Naive thymus-derived CD8-positive, alpha-beta T cell (primary cell): ENCODE results near the gene IFNLR1. TPM values are rescaled to one million over a fixed set of nuclear protein-coding genes. Genes with fewer than 3 reads are reported as not detected.
"Not testable (repeated sequence)": the region's sequence is repeated elsewhere in the genome, so short reads cannot be mapped to it uniquely, and the experiment has no call there.

Experiments
- ATAC-seq, 2 donors: fragments of 150-1000 bp; cut with Tn5 transposase in 1 of 2; sonication (Bioruptor Pico), chemical (Tn5 transposase) in 1 of 2; 1 replicate in 1 of 2; 2 replicates in 1 of 2; pipeline ENCODE4 v1.10.0; 2021; ENCODE audit warnings: mild to moderate bottlenecking in 2 of 2, moderate library complexity in 2 of 2
- POLR2A ChIA-PET: fragments of 350-600 bp; sonication (Branson Sonifier 250); formaldehyde crosslinking; loops from one replicate; lab custom pipeline; 2021; ENCODE audit warnings: antibody characterized with exemption; lab: Charles Lee
- DNase-seq, 10 donors: peaks; one replicate each; pipeline versions ENCODE4 v3.0.0 to v3.0.0-alpha.2; 2020 to 2022
- H3K27ac Mint-ChIP-seq, 10 donors: one replicate each; pipeline ENCODE4 v1.8.0; 2020 to 2022; ENCODE audit warnings: mild to moderate bottlenecking in 10 of 10, mixed read lengths in 10 of 10, moderate library complexity in 4 of 10, inconsistent platforms in 1 of 10
- H3K27me3 Mint-ChIP-seq, 5 donors: one replicate each; pipeline ENCODE4 v1.8.0; 2021 to 2022; ENCODE audit warnings: mixed read lengths in 5 of 5
- H3K36me3 Mint-ChIP-seq, 3 donors: one replicate each; pipeline ENCODE4 v1.8.0; 2020 to 2022; ENCODE audit warnings: mixed read lengths in 3 of 3, mild to moderate bottlenecking in 2 of 3, inconsistent platforms in 1 of 3
- H3K4me1 Mint-ChIP-seq, 4 donors: one replicate each; pipeline ENCODE4 v1.8.0; 2021 to 2022; ENCODE audit warnings: mixed read lengths in 4 of 4
- H3K4me3 Mint-ChIP-seq, 10 donors: one replicate each; pipeline ENCODE4 v1.8.0; 2020 to 2022; ENCODE audit warnings: mild to moderate bottlenecking in 10 of 10, mixed read lengths in 10 of 10, moderate library complexity in 6 of 10, inconsistent platforms in 1 of 10
- H3K9me3 Mint-ChIP-seq, 9 donors: one replicate each; pipeline ENCODE4 v1.8.0; 2020 to 2022; ENCODE audit warnings: mixed read lengths in 9 of 9, mild to moderate bottlenecking in 3 of 9, inconsistent platforms in 1 of 9, moderate library complexity in 1 of 9
- polyA plus RNA-seq, 3 donors: library from polyadenylated mRNA; unstranded; fragments of 300-500 nt; fragmentation: Illumina TruSeq; gene quantifications; one replicate each; pipeline ENCODE4 v1.2.3, GENCODE V29; 2021
- total RNA-seq, 8 experiments: library from RNA in 2 of 8; stranded (reverse) in 2 of 8; gene quantifications; one replicate each; pipeline ENCODE4 v1.2.3 and lab custom pipeline; 2021 to 2026

Gene IFNLR1
- total and polyA plus RNA-seq, 5 experiments from 2014 or later = 0.77 to 5.5 (median 2.2) TPM

DNA sequence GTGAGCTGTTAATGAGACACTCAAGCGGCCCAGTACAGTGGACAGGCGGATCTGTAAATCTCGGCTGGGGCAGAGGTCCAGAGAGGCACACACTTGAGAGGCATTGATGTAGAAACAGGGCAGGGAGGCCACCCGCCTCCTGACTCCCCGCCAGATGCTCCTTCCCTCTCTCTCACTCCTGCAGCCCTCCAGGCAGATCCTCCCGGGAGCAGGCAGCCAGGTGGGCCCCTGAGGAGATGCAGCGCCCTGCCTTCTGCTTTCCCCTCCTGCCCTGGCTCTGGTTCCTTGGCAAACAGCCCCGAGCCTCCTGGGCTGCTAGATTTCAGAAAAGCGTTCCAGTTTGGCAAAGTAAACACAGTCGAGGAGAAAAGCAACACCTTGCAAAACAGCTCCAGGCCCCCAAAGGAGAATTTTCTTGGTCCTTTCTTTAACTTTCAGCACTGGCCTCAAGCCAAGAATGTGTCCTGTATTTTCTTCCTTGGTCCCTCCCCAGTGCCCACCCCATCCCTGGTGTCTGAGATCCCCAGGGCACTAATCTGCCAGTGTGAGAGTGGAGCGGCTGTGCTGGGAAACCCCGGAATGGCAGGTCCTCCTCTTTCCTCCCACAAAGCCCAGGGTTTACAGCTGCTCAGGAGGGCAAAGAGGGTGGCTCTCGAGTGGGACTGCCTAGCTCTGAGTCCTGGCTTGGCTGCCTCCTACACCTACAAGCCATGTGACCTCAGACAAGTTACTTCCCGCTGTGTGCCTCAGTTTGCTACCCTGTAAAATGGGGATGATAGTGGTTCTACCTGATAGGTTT lies 29.4 kb upstream of the IFNLR1 start:
- Mint-ChIP-seq H3K4me1 (peaks cover 0 to 7% (median 0%) of the 10 kb centered on the region in 4 donors), H3K27me3 (peaks cover 19 to 57% (median 42%) of the 10 kb centered on the region in 5 donors), H3K36me3 (no peaks in the 10 kb centered on the region), H3K27ac (no peak overlapping the region), H3K9me3 (peaks cover 0 to 7% (median 0%) of the 10 kb centered on the region in 9 donors), H3K4me3 (no peak overlapping the region)
- DNase-seq = no peak
- POLR2A ChIA-PET = no interaction called here
- no peak for ATAC-seq

DNA sequence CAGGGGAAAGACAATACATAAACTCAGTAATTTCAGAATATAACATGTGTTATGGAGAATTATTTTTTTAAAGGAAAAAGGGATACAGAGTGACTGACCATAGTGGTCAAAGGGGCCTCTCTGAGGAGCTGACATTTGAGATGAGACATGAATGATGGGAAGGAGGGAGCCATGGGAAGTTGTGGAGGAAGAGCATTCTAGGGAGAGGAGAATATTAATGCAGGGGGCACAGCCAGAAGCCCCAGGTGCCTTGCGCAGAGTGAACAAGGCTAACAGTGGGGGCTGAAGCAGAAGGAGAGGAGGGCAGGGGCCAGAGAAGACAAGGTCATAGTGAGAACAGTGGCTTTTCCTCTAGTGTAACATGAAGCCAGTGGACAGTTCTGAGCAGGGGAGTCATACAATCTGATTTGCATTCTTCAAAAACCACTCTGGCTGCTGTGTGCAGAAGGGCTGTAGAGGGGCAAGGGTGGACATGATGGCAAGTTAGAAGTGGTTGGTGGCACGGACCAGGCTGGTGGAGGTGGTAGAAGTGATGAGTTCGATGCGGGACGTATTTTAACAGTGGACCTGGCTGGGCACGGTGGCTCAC lies 28.2 kb upstream of the IFNLR1 start:
- ATAC-seq (no peak), DNase-seq (no peak)
- H3K4me3 Mint-ChIP-seq = no peak overlapping the region
- H3K27ac Mint-ChIP-seq = peak overlapping the region in 2 of 10 donors; percentile 10 to 47
- peaks cover 0 to 7% (median 0%) of the 10 kb centered on the region in 4 donors for H3K4me1 Mint-ChIP-seq
- H3K36me3 Mint-ChIP-seq = no peaks in the 10 kb centered on the region
- peaks cover 16 to 49% (median 40%) of the 10 kb centered on the region in 5 donors for H3K27me3 Mint-ChIP-seq
- POLR2A ChIA-PET = no interaction called here
- peaks cover 0 to 10% (median 0%) of the 10 kb centered on the region in 9 donors for H3K9me3 Mint-ChIP-seq

GRCh38 chr1:24212376-24212775 lies 25.3 kb upstream of the IFNLR1 start:
- Mint-ChIP-seq H3K9me3 (peaks cover 0 to 10% (median 0%) of the 10 kb centered on the region in 9 donors), H3K4me1 (peaks cover 0 to 3% (median 0%) of the 10 kb centered on the region in 4 donors), H3K36me3 (no peaks in the 10 kb centered on the region), H3K4me3 (no peak overlapping the region), H3K27ac (peak overlapping the region in 2 of 10 donors; percentile 77 to 85), H3K27me3 (peaks cover 7 to 25% (median 18%) of the 10 kb centered on the region in 5 donors)
- POLR2A ChIA-PET = no interaction called here
- DNase-seq (no peak), ATAC-seq (no peak)

DNA sequence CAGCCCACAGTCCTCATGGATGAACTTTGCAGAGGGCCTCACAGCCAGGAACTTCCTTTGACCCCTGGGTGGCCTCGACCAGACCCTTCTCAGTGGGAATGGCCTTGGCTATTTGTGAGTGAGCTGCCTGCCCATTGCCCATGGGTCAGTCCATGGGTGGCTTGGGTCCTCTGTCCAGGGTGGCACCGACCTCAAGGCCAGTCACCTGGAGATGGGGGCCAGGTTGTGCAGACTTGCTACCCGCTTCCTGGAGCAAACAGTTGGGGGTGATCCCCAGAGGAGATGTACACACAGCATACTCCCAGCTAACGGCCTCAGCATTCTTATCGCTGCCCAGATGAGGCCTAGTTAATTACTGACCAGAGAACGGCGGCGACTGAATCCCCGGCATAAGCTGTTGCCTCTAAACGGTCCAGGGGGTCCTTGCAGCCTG lies 23.1 kb upstream of the IFNLR1 start:
- no peak for ATAC-seq
- no peaks in the 10 kb centered on the region for H3K36me3 Mint-ChIP-seq
- H3K27ac Mint-ChIP-seq = no peak overlapping the region
- DNase-seq = no peak
- peaks cover 4 to 8% (median 7%) of the 10 kb centered on the region in 5 donors for H3K27me3 Mint-ChIP-seq
- POLR2A ChIA-PET = no interaction called here
- peaks cover 0 to 3% (median 0%) of the 10 kb centered on the region in 4 donors for H3K4me1 Mint-ChIP-seq
- H3K9me3 Mint-ChIP-seq = peaks cover 0 to 10% (median 0%) of the 10 kb centered on the region in 9 donors
- no peak overlapping the region for H3K4me3 Mint-ChIP-seq

DNA sequence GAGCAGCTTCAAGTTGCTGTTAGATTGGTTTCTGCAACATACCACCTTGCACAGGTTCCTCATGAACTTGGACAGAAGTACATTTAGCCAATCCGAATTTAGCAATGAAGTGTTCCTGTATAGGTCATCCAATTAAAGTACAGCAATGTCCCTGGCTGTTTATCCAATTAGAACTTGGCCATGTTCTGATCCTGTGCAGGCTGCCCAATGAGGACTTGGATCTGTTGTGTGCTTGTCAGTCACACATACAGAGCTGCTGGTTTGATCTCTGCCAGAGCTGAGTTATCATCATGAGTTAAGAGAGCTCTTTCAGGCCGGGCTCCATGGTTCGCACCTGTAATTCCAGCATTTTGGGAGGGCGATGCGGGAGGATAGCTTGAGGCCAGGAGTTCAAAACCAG lies 22.0 kb upstream of the IFNLR1 start:
- no peak overlapping the region for H3K4me3 Mint-ChIP-seq
- DNase-seq (no peak), ATAC-seq (no peak)
- H3K27me3 Mint-ChIP-seq = peaks cover 0 to 3% (median under 1%) of the 10 kb centered on the region in 5 donors
- no peaks in the 10 kb centered on the region for H3K36me3 Mint-ChIP-seq
- POLR2A ChIA-PET = no interaction called here
- no peak overlapping the region for H3K27ac Mint-ChIP-seq
- peaks cover 0 to 2% (median 0%) of the 10 kb centered on the region in 4 donors for H3K4me1 Mint-ChIP-seq
- peaks cover 0 to 10% (median 0%) of the 10 kb centered on the region in 9 donors for H3K9me3 Mint-ChIP-seq

DNA sequence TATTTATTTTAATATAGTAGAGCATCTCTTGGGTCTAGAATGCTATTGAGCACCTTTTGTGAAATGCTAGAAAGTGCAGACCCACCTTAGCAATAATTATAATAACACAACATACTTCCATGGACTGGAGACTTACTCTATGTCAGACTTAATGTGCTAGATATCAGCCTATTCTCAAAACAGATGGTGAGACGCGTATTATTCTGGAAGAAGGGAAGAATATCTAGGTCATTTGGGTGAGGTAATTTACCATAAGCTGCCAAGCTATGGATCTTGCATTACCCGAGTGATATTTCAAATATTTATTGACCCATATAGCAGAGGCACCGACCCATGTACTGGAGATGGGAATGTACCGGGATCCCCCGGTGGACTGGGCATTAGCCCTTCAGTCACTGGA lies 20.6 kb upstream of the IFNLR1 start:
- POLR2A ChIA-PET = no interaction called here
- no peak for ATAC-seq
- no peak for DNase-seq
- H3K27me3 Mint-ChIP-seq = peaks cover 0 to 3% (median 0%) of the 10 kb centered on the region in 5 donors
- H3K4me3 Mint-ChIP-seq = no peak overlapping the region
- H3K36me3 Mint-ChIP-seq = no peaks in the 10 kb centered on the region
- peaks cover 0 to 2% (median 0%) of the 10 kb centered on the region in 4 donors for H3K4me1 Mint-ChIP-seq
- no peak overlapping the region for H3K27ac Mint-ChIP-seq
- H3K9me3 Mint-ChIP-seq = peaks cover 0 to 10% (median 0%) of the 10 kb centered on the region in 9 donors

GRCh38 chr1:24207395-24207687 lies 20.3 kb upstream of the IFNLR1 start:
- POLR2A ChIA-PET, H3K36me3 Mint-ChIP-seq, H3K4me1 Mint-ChIP-seq, H3K27me3 Mint-ChIP-seq, H3K4me3 Mint-ChIP-seq, H3K27ac Mint-ChIP-seq, ATAC-seq, H3K9me3 Mint-ChIP-seq, DNase-seq: not testable (repeated sequence)

GRCh38 chr1:24206516-24207394 lies 19.7 kb upstream of the IFNLR1 start:
- peaks cover 0 to 2% (median 1%) of the 10 kb centered on the region in 4 donors for H3K4me1 Mint-ChIP-seq
- POLR2A ChIA-PET = no interaction called here
- DNase-seq = no peak
- no peak overlapping the region for H3K4me3 Mint-ChIP-seq
- H3K36me3 Mint-ChIP-seq = peaks cover 0 to 2% (median 0%) of the 10 kb centered on the region in 3 donors
- no peak for ATAC-seq
- H3K27me3 Mint-ChIP-seq = peaks cover 0 to 3% (median 0%) of the 10 kb centered on the region in 5 donors
- H3K9me3 Mint-ChIP-seq = peaks cover 0 to 6% (median 0%) of the 10 kb centered on the region in 9 donors
- peak overlapping the region in 1 of 10 donors; percentile 7 for H3K27ac Mint-ChIP-seq

GRCh38 chr1:24206083-24206464 lies 19.0 kb upstream of the IFNLR1 start:
- peaks cover 0 to 2% (median 0%) of the 10 kb centered on the region in 3 donors for H3K36me3 Mint-ChIP-seq
- no peak for DNase-seq
- no peak overlapping the region for H3K4me3 Mint-ChIP-seq
- peaks cover 0 to 3% (median 1%) of the 10 kb centered on the region in 4 donors for H3K4me1 Mint-ChIP-seq
- POLR2A ChIA-PET = no interaction called here
- no peaks in the 10 kb centered on the region for H3K9me3 Mint-ChIP-seq
- peaks cover 0 to 3% (median 0%) of the 10 kb centered on the region in 5 donors for H3K27me3 Mint-ChIP-seq
- H3K27ac Mint-ChIP-seq = no peak overlapping the region
- no peak for ATAC-seq

- POLR2A ChIA-PET = no interaction called here
- H3K27me3 Mint-ChIP-seq = peaks cover 0 to 3% (median 0%) of the 10 kb centered on the region in 5 donors
- H3K27ac Mint-ChIP-seq = no peak overlapping the region
Measured at GRCh38 chr1:24205345-24206082, 18.4 kb upstream of the IFNLR1 start.

GRCh38 chr1:24204116-24204515 lies 17.0 kb upstream of the IFNLR1 start:
- Mint-ChIP-seq H3K36me3 (peaks cover 0 to 2% (median 0%) of the 10 kb centered on the region in 3 donors), H3K4me1 (peaks cover 0 to 10% (median 7%) of the 10 kb centered on the region in 4 donors), H3K27me3 (peaks cover 0 to 3% (median 0%) of the 10 kb centered on the region in 5 donors), H3K4me3 (no peak overlapping the region), H3K27ac (no peak overlapping the region), H3K9me3 (no peaks in the 10 kb centered on the region)
- no peak for ATAC-seq
- no peak for DNase-seq
- POLR2A ChIA-PET = no interaction called here

More at GRCh38 chr1:24205345-24206082, 18.4 kb upstream of the IFNLR1 start:
- no peak overlapping the region for H3K4me3 Mint-ChIP-seq
- H3K4me1 Mint-ChIP-seq = peaks cover 0 to 3% (median 1%) of the 10 kb centered on the region in 4 donors
- no peaks in the 10 kb centered on the region for H3K9me3 Mint-ChIP-seq
- peaks cover 0 to 2% (median 0%) of the 10 kb centered on the region in 3 donors for H3K36me3 Mint-ChIP-seq
- DNase-seq = no peak
- no peak for ATAC-seq

GRCh38 chr1:24203404-24203803 lies 16.3 kb upstream of the IFNLR1 start:
- ATAC-seq (no peak), DNase-seq (no peak)
- Mint-ChIP-seq H3K36me3 (peaks cover 0 to 2% (median 0%) of the 10 kb centered on the region in 3 donors), H3K27ac (peak overlapping the region in 2 of 10 donors; percentile 9 to 28), H3K4me1 (peaks cover 0 to 10% (median 8%) of the 10 kb centered on the region in 4 donors), H3K4me3 (no peak overlapping the region), H3K9me3 (no peaks in the 10 kb centered on the region), H3K27me3 (peaks cover 0 to 3% (median 0%) of the 10 kb centered on the region in 5 donors)
- POLR2A ChIA-PET = no interaction called here
